D721Med (cell line): ENCODE measurements around the gene ZER1.

Experiments used
- DNase-seq: peaks from one replicate; pipeline ENCODE4 v3.0.0; 2011; ENCODE audit warnings: low spot score; ENCODE audit not compliant: insufficient read length
- FAIRE-seq: peaks from 2 replicates; lab custom pipeline; 2011; peaks lifted over from hg19 to GRCh38; lab: Jason Lieb, UNC
- CTCF ChIP-seq: IDR thresholded peaks from 2 replicates; pipeline ENCODE4 v1.5.1; 2012; ENCODE audit warnings: mild to moderate bottlenecking, control low read depth; ENCODE audit not compliant: insufficient read depth; ENCODE audit errors: missing control alignments

ZER1 gene

GRCh38 chr9:128771745-128772519 lies at the start of gene ZER1:
ZER1 (minus strand) TSS chr9:128771927; CDS start chr9:128755565, 16,362 bp downstream.
- FAIRE-seq (no peak), DNase-seq (peak; percentile 98)
- TF ChIP-seq CTCF: no peak

GRCh38 chr9:128820665-128821583 lies 49.2 kb upstream of the ZER1 start:
- DNase-seq (no peak), FAIRE-seq (no peak)
- TF ChIP-seq CTCF: no peak

GRCh38 chr9:128819716-128820664 lies 48.3 kb upstream of the ZER1 start:
- TF ChIP-seq CTCF: no peak
- FAIRE-seq (peak; percentile 85), DNase-seq (peak; percentile 76)

- no peak for DNase-seq
- no peak for TF ChIP-seq CTCF
- no peak for FAIRE-seq
These were observed 47.4 kb upstream of the ZER1 start for GRCh38 chr9:128818839-128819715.

GRCh38 chr9:128818099-128818838 lies 46.5 kb upstream of the ZER1 start, which contains the start of gene ENDOG:
ENDOG (plus strand) TSS chr9:128818500; CDS start chr9:128818685, 185 bp downstream.
- peak; percentile 83 for TF ChIP-seq CTCF
- FAIRE-seq (no peak), DNase-seq (peak; percentile 93)
